IMR-90 (cell line): Measurements from ENCODE around the gene TBCD. TPM values are rescaled to one million over a fixed set of nuclear protein-coding genes. Genes with fewer than 3 reads are reported as not detected.

Source experiments
- ATAC-seq: fragments of 200-7000 bp; cut with Tn5 transposase; 2 replicates; pipeline ENCODE4 v1.9.1; 2020; ENCODE audit warnings: low read depth, mild to moderate bottlenecking, moderate library complexity
- BruUV-seq: library from RNA; stranded (reverse); fragments of 400-500 nt; replicated peaks from 2 replicates; lab custom pipeline; 2021; lab: Mats Ljungman, UMichigan
- CTCF ChIA-PET: fragments of 300-600 bp; formaldehyde crosslinking; extraction: SDS; loops from one replicate; lab custom pipeline; 2021; ENCODE audit warnings: antibody characterized with exemption; lab: Yijun Ruan, JAX
- POLR2A ChIA-PET: fragments of 300-600 bp; sonication (Branson Sonifier 250); formaldehyde crosslinking; loops from one replicate; lab custom pipeline; 2022; ENCODE audit warnings: antibody characterized with exemption; ENCODE audit not compliant: unreplicated experiment; lab: Charles Lee
- DNase-seq: peaks from one replicate; pipeline ENCODE4 v3.0.0; 2013
- H2AFZ ChIP-seq: replicated peaks from 2 replicates; pipeline ENCODE3; 2013; ENCODE audit warnings: low read length, mild to moderate bottlenecking; ENCODE audit not compliant: poor library complexity
- H2AK5ac ChIP-seq: 2 replicates; pipeline ENCODE4 v1.6.1; 2013; ENCODE audit warnings: low read depth, low read length, inconsistent platforms
- H2AK9ac ChIP-seq: replicated peaks from 2 replicates; pipeline ENCODE3; 2013; ENCODE audit warnings: mild to moderate bottlenecking, low read depth, low read length, moderate library complexity; ENCODE audit not compliant: poor library complexity
- H2BK120ac ChIP-seq: 2 replicates; pipeline ENCODE4 v1.6.1; 2013; ENCODE audit warnings: low read depth, low read length, inconsistent platforms
- H2BK15ac ChIP-seq: 3 replicates; pipeline ENCODE4 v1.6.1; 2013; ENCODE audit warnings: low read depth, low read length, inconsistent platforms
- H2BK20ac ChIP-seq: 2 replicates; pipeline ENCODE4 v1.6.1; 2013; ENCODE audit warnings: low read depth, mild to moderate bottlenecking, inconsistent platforms, low read length, moderate library complexity
- H2BK5ac ChIP-seq: 2 replicates; pipeline ENCODE4 v1.6.1; 2013; ENCODE audit warnings: mild to moderate bottlenecking, low read depth, low read length, inconsistent platforms; ENCODE audit not compliant: poor library complexity, severe bottlenecking
- H3K14ac ChIP-seq: replicated peaks from 2 replicates; pipeline ENCODE4 v1.6.1; 2013; ENCODE audit warnings: low read depth, low read length, inconsistent platforms
- H3K18ac ChIP-seq: 2 replicates; pipeline ENCODE4 v1.6.1; 2013; ENCODE audit warnings: low read depth, low read length, control low read depth
- H3K23ac ChIP-seq: 2 replicates; pipeline ENCODE4 v1.6.1; 2013; ENCODE audit warnings: low read depth, low read length, inconsistent platforms
- H3K27ac ChIP-seq: 2 replicates; pipeline ENCODE4 v1.5.1; 2013; ENCODE audit warnings: mild to moderate bottlenecking, control low read depth, low read length; ENCODE audit not compliant: insufficient read depth
- H3K27me3 ChIP-seq: 2 replicates; pipeline ENCODE4 v1.6.1; 2013; ENCODE audit warnings: low read length; ENCODE audit not compliant: control insufficient read depth, insufficient read depth
- H3K36me3 ChIP-seq: 2 replicates; pipeline ENCODE4 v1.6.1; 2013; ENCODE audit warnings: low read length, mixed read lengths; ENCODE audit not compliant: control insufficient read depth, insufficient read depth
- H3K4ac ChIP-seq: 2 replicates; pipeline ENCODE4 v1.6.1; 2013; ENCODE audit warnings: low read depth, low read length, inconsistent platforms
- H3K4me1 ChIP-seq: 2 replicates; pipeline ENCODE4 v1.6.1; 2013; ENCODE audit warnings: low read length, mixed read lengths; ENCODE audit not compliant: control insufficient read depth, insufficient read depth
- H3K4me2 ChIP-seq: 2 replicates; pipeline ENCODE4 v1.6.1; 2013; ENCODE audit warnings: low read depth, mild to moderate bottlenecking, control low read depth, low read length, moderate library complexity
- H3K4me3 ChIP-seq: 2 replicates; pipeline ENCODE4 v1.5.1; 2013; ENCODE audit warnings: low read depth, mild to moderate bottlenecking, control low read depth, low read length, moderate library complexity; ENCODE audit not compliant: insufficient read depth
- H3K56ac ChIP-seq: 2 replicates; pipeline ENCODE4 v1.6.1; 2013; ENCODE audit warnings: low read length, inconsistent platforms; ENCODE audit not compliant: insufficient read depth; ENCODE audit errors: extremely low read depth
- H3K79me1 ChIP-seq, 2 experiments: 2 replicates each; pipeline ENCODE4 v1.6.1; 2013; ENCODE audit warnings: low read length in 2 of 2, inconsistent platforms in 1 of 2, low read depth in 1 of 2
- H3K9ac ChIP-seq: 2 replicates; pipeline ENCODE4 v1.6.1; 2013; ENCODE audit warnings: low read depth, low read length, control low read depth
- H3K9me1 ChIP-seq: 2 replicates; pipeline ENCODE4 v1.6.1; 2013; ENCODE audit warnings: low read length, inconsistent platforms; ENCODE audit not compliant: insufficient read depth
- H3K9me3 ChIP-seq: 2 replicates; pipeline ENCODE4 v1.6.1; 2013; ENCODE audit warnings: low read length; ENCODE audit not compliant: control insufficient read depth, insufficient read depth
- H4K20me1 ChIP-seq: 2 replicates; pipeline ENCODE4 v1.6.1; 2013; ENCODE audit warnings: low read length, inconsistent platforms; ENCODE audit not compliant: insufficient read depth
- H4K5ac ChIP-seq: 2 replicates; pipeline ENCODE4 v1.6.1; 2013; ENCODE audit warnings: mild to moderate bottlenecking, low read depth, low read length, control low read depth
- H4K8ac ChIP-seq, 2 experiments: 2 replicates each; pipeline ENCODE4 v1.6.1; 2013; ENCODE audit warnings: low read depth in 2 of 2, low read length in 2 of 2, control low read depth in 1 of 2, inconsistent platforms in 1 of 2
- H4K91ac ChIP-seq: 2 replicates; pipeline ENCODE4 v1.6.1; 2013; ENCODE audit warnings: low read depth, low read length, inconsistent platforms; ENCODE audit not compliant: insufficient read depth
- BHLHE40 ChIP-seq: fragments of 150-350 bp; IDR thresholded peaks from 2 replicates; pipeline ENCODE4 v1.6.1; 2016; ENCODE audit warnings: mild to moderate bottlenecking, low read depth, low read length
- CEBPB ChIP-seq: IDR thresholded peaks from 2 replicates; pipeline ENCODE4 v1.6.1; 2012; ENCODE audit warnings: low read depth, low read length, improper control_type of control experiment
- CHD1 ChIP-seq: IDR thresholded peaks from 2 replicates; pipeline ENCODE4 v1.6.1; 2012; ENCODE audit warnings: low read depth, low read length, improper control_type of control experiment
- CTCF ChIP-seq: conservative IDR thresholded peaks from 2 replicates; pipeline ENCODE4 v1.5.1; 2012; ENCODE audit warnings: mild to moderate bottlenecking, low read depth, low read length, improper control_type of control experiment
- MAFK ChIP-seq: IDR thresholded peaks from 2 replicates; pipeline ENCODE4 v1.6.1; 2012; ENCODE audit warnings: low read depth, low read length, improper control_type of control experiment
- NFE2L2 ChIP-seq: fragments of 150-350 bp; IDR thresholded peaks from 2 replicates; pipeline ENCODE4 v1.6.1; 2016; ENCODE audit warnings: low read depth, mild to moderate bottlenecking, low read length
- POLR2A ChIP-seq: IDR thresholded peaks from 2 replicates; pipeline ENCODE4 v1.6.1; 2012; ENCODE audit warnings: mild to moderate bottlenecking, low read depth, low read length
- WGBS, 2 experiments: methylation state at CpG; one replicate each; pipeline versions ENCODE4 v1.1.5 to v1.1.7; 2013; ENCODE audit warnings: missing lambda C conversion rate in 2 of 2; ENCODE audit not compliant: insufficient read length in 1 of 2; ENCODE audit errors: extremely low coverage in 2 of 2; 5-methylcytosine and 5-hydroxymethylcytosine counted together
- dilution Hi-C: fragments of 300-500 bp; cut with HindIII; formaldehyde crosslinking; loops from one replicate; pipeline ENCODE4 v1.14.3; 2018; ENCODE audit warnings: low sequenced_read_pairs; ENCODE audit not compliant: unreplicated experiment
- in situ Hi-C: fragments of 300-500 bp; cut with MboI; formaldehyde crosslinking; loops from 3 replicates; pipeline ENCODE4 v1.14.3; 2019; ENCODE audit warnings: low sequenced_read_pairs, inconsistent platforms, mixed read lengths
- intact Hi-C: fragments of 100-400 bp; cut with micrococcal nuclease; formaldehyde crosslinking; loops from 2 replicates; pipeline ENCODE4 v1.10.0; 2022
- polyA plus RNA-seq, 3 experiments: library from polyadenylated mRNA; depleted of rRNA; stranded (reverse); fragments of >200 nt; gene quantifications; 2 replicates each; pipeline ENCODE4 v1.2.3, GENCODE V29; 2012; ENCODE audit warnings: low replicate concordance in 1 of 3
- total RNA-seq: library from RNA; depleted of rRNA; stranded (reverse); fragments of >200 nt; gene quantifications from 2 replicates; pipeline ENCODE4 v1.2.3, GENCODE V29; 2012

Gene TBCD
- total and polyA plus RNA-seq, 2 of the 4 experiments (the other 2 are of a cell fraction), result 21.9 to 54.5 TPM

DNA sequence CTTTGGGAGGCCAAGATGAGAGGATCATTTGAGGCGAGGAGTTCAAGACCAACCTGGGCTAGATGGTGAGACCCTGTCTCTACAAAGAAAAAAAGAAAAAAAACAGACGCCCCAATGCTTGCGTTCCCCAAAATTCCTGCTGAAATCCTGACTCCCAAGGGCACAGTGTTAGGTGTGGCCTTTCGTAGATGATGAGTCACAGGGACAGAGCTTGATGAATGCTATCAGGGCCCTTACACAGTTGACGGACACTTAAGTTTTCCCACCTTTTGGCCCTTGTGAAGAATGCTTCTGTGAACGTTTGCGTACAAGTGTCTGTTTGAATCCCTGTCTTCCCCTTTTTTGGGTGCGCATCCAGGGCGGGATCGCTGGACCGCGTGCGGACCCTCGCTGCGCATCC is 104.5 kb downstream of the TBCD start:
- Histone ChIP-seq H3K4me1 (peaks cover 15% of the 10 kb centered on the region), H2BK120ac (no peak overlapping the region), H2BK15ac (no peak overlapping the region), H3K9me1 (peaks cover 19% of the 10 kb centered on the region), H3K9ac (no peak overlapping the region), H2BK20ac (no peak overlapping the region), H3K23ac (no peak overlapping the region), H3K36me3 (peaks cover 1% of the 10 kb centered on the region; the same call in 1 of the 2 replicates), H2AK9ac (no peak overlapping the region), H4K91ac (no peak overlapping the region), H3K4me3 (no peak overlapping the region), H3K4me2 (no peak overlapping the region), H2BK5ac (no peak overlapping the region), H2AFZ (no peak overlapping the region), H3K9me3 (no peaks in the 10 kb centered on the region), H2AK5ac (no peak overlapping the region), H3K4ac (no peak overlapping the region), H4K8ac (no peak overlapping the region), H3K18ac (no peak overlapping the region), H3K79me1 (peaks cover 10 to 44% of the 10 kb centered on the region in 2 experiments), H3K14ac (no peak overlapping the region), H4K5ac (no peak overlapping the region), H3K27ac (no peak overlapping the region), H3K27me3 (no peaks in the 10 kb centered on the region), H4K20me1 (no peaks in the 10 kb centered on the region), H3K56ac (no peak overlapping the region)
- ATAC-seq, result no peak
- POLR2A ChIA-PET, result no interaction called here
- 100% methylated on average over 2 of the region's 15 CpGs; no CpG with 5 or more reads in 1 of the 2 experiments for WGBS, 2 experiments
- no TSS peak for BruUV-seq
- in situ Hi-C loops (no loop called here), dilution Hi-C loops (no loop called here), intact Hi-C loops (no loop called here)
- CTCF ChIA-PET, result interaction anchor here (0.6 kb wide), 1 partner anchor 18 kb away, joined by 3 read pairs; no protein-coding TSS in a partner anchor
- TF ChIP-seq NFE2L2, result no peak
- TF ChIP-seq BHLHE40, result no peak
- no peak for TF ChIP-seq CHD1
- TF ChIP-seq POLR2A, result no peak
- no peak for TF ChIP-seq CEBPB
- TF ChIP-seq MAFK, result no peak
- TF ChIP-seq CTCF, result no peak
- DNase-seq, result no peak
